Stimulated activated CD8-positive, alpha-beta memory T cell treated with anti-CD3 and anti-CD28 coated beads, Interleukin-15, amount 100 ng/mL, for 48 hours (primary cell): Measurements from ENCODE around the gene FAHD1.
A peak's percentile ranks its signal among the peaks of the same experiment; 100 is the strongest.

Experiments
- DNase-seq, 2 donors: peaks; one replicate each; pipeline ENCODE4 v3.0.0-alpha.2; 2020; ENCODE audit warnings: low read depth in 2 of 2

FAHD1 gene

GRCh38 chr16:1826691-1827573 is at the start of gene FAHD1, which contains the start of gene HAGH:
FAHD1 (plus strand) TSS chr16:1827206; CDS start chr16:1827239, 33 bp downstream.
HAGH (minus strand) TSS chr16:1826825; CDS start chr16:1826787, 38 bp downstream.
- DNase-seq = peak; percentile 78 to 83

- no peak for DNase-seq
Measured at GRCh38 chr16:1777375-1778199, 49.4 kb upstream of the FAHD1 start.

GRCh38 chr16:1778200-1779179 is 48.5 kb upstream of the FAHD1 start:
- DNase-seq = no peak

- no peak for DNase-seq
Measured at GRCh38 chr16:1779234-1779701, 47.7 kb upstream of the FAHD1 start.

GRCh38 chr16:1779741-1780676 is 47.0 kb upstream of the FAHD1 start:
- no peak for DNase-seq

GRCh38 chr16:1780677-1781072 is 46.3 kb upstream of the FAHD1 start:
- DNase-seq = no peak

GRCh38 chr16:1781254-1781653 is 45.8 kb upstream of the FAHD1 start:
- DNase-seq = no peak

- DNase-seq = peak in 1 of 2 donors; percentile 9
Measured at GRCh38 chr16:1781758-1782407, 45.1 kb upstream of the FAHD1 start.

- peak; percentile 99 to 100 for DNase-seq
Measured at GRCh38 chr16:1782408-1783264, 44.4 kb upstream of the FAHD1 start, which contains the start of the genes NUBP2 and SPSB3. NUBP2 (plus strand) TSS chr16:1782960; CDS start chr16:1783021, 61 bp downstream. SPSB3 (minus strand) TSS chr16:1782571; CDS start chr16:1781483, 1,088 bp downstream.

- DNase-seq = no peak
Measured at GRCh38 chr16:1784977-1785845, 41.8 kb upstream of the FAHD1 start.

GRCh38 chr16:1785846-1786170 is 41.2 kb upstream of the FAHD1 start:
- DNase-seq = no peak

GRCh38 chr16:1786242-1787055 is 40.6 kb upstream of the FAHD1 start:
- no peak for DNase-seq

GRCh38 chr16:1787056-1787321 is 40.0 kb upstream of the FAHD1 start:
- no peak for DNase-seq

- no peak for DNase-seq
Measured at GRCh38 chr16:1787322-1788094, 39.5 kb upstream of the FAHD1 start.

GRCh38 chr16:1788095-1788707 is 38.8 kb upstream of the FAHD1 start:
- no peak for DNase-seq

- no peak for DNase-seq
Measured at GRCh38 chr16:1788708-1789100, 38.3 kb upstream of the FAHD1 start.
